Panc1 (cell line): Measurements from ENCODE around the gene ANO2. TPM values are rescaled to one million over a fixed set of nuclear protein-coding genes. Genes with fewer than 3 reads are reported as not detected.

Source experiments
- ATAC-seq: fragments of 200-7000 bp; cut with Tn5 transposase; 2 replicates; pipeline ENCODE4 v1.9.1; 2020; ENCODE audit warnings: mild to moderate bottlenecking, moderate library complexity
- BruUV-seq: library from RNA; stranded (reverse); fragments of 400-500 nt; replicated peaks from 2 replicates; lab custom pipeline; 2021; lab: Mats Ljungman, UMichigan
- CTCF ChIA-PET: fragments of 300-600 bp; sonication (Branson Sonifier 250); formaldehyde crosslinking; loops from one replicate; lab custom pipeline; 2022; ENCODE audit warnings: antibody characterized with exemption; lab: Charles Lee
- POLR2A ChIA-PET: fragments of 300-600 bp; sonication (Branson Sonifier 250); formaldehyde crosslinking; loops from one replicate; lab custom pipeline; 2022; ENCODE audit warnings: antibody characterized with exemption; lab: Charles Lee
- DNase-seq: peaks from one replicate; pipeline ENCODE4 v3.0.0-alpha.2; 2010; ENCODE audit warnings: low read depth, low spot score
- H3K27ac ChIP-seq: 2 replicates; pipeline ENCODE4 v1.5.1; 2011; ENCODE audit warnings: mild to moderate bottlenecking, low read length, inconsistent platforms
- H3K27me3 ChIP-seq: fragments of 200-500 bp; sonication (Bioruptor generic); 2 replicates; pipeline ENCODE4 v1.6.0; 2014; ENCODE audit warnings: low read length, inconsistent platforms; ENCODE audit not compliant: control insufficient read depth, insufficient read depth
- H3K36me3 ChIP-seq: fragments of 200-500 bp; sonication (Bioruptor generic); 2 replicates; pipeline ENCODE4 v1.5.1; 2014; ENCODE audit warnings: inconsistent platforms, mild to moderate bottlenecking, low read length, moderate library complexity; ENCODE audit not compliant: control insufficient read depth, insufficient read depth
- H3K4me1 ChIP-seq: 2 replicates; pipeline ENCODE4 v1.5.1; 2011; ENCODE audit warnings: inconsistent platforms, mild to moderate bottlenecking, low read length, moderate library complexity; ENCODE audit not compliant: control insufficient read depth, insufficient read depth
- H3K4me3 ChIP-seq, 2 experiments: 2 replicates each; pipeline ENCODE4 v1.5.1; 2011 to 2012; ENCODE audit warnings: low read depth in 2 of 2, low read length in 2 of 2, mild to moderate bottlenecking in 2 of 2, inconsistent platforms in 1 of 2, moderate library complexity in 1 of 2
- H3K9me3 ChIP-seq: fragments of 200-500 bp; sonication (Bioruptor generic); 2 replicates; pipeline ENCODE4 v1.5.1; 2014; ENCODE audit warnings: low read depth, mild to moderate bottlenecking, inconsistent platforms, low read length, moderate library complexity; ENCODE audit not compliant: control insufficient read depth, insufficient read depth
- CTCF ChIP-seq: fragments of 450-650 bp; IDR thresholded peaks from 2 replicates; pipeline ENCODE4 v1.5.1; 2017; ENCODE audit warnings: mild to moderate bottlenecking
- POLR2AphosphoS5 ChIP-seq: IDR thresholded peaks from 2 replicates; pipeline ENCODE4 v1.6.1; 2012; ENCODE audit warnings: mild to moderate bottlenecking, low read depth, low read length, moderate library complexity
- REST ChIP-seq, 2 experiments: IDR thresholded peaks; 2 replicates each; pipeline ENCODE4 v1.6.1; 2011 to 2012; ENCODE audit warnings: low read depth in 2 of 2, control low read depth in 1 of 2, low read length in 1 of 2, mild to moderate bottlenecking in 1 of 2, moderate library complexity in 1 of 2; ENCODE audit not compliant: insufficient read depth in 1 of 2
- SIN3A ChIP-seq: IDR thresholded peaks from 2 replicates; pipeline ENCODE4 v1.6.1; 2012; ENCODE audit warnings: low read depth, mild to moderate bottlenecking, low read length, moderate library complexity, borderline replicate concordance; ENCODE audit not compliant: insufficient read depth
- TCF7L2 ChIP-seq: IDR thresholded peaks from 2 replicates; pipeline ENCODE4 v1.6.1; 2011; ENCODE audit warnings: mild to moderate bottlenecking, low read depth, low read length, inconsistent platforms
- in situ Hi-C: cut with HindIII; loops from 2 replicates; pipeline ENCODE4 v1.10.0; 2016; ENCODE audit warnings: low sequenced_read_pairs, low pct_unique_long_range_greater_than_20kb
- intact Hi-C: fragments of 100-400 bp; cut with micrococcal nuclease; formaldehyde crosslinking; loops from one replicate; pipeline ENCODE4 v1.10.0; 2022; ENCODE audit not compliant: unreplicated experiment
- total RNA-seq: library from RNA; stranded (reverse); gene quantifications from one replicate; pipeline ENCODE4 v1.2.1, GENCODE V29; 2021; ENCODE audit not compliant: unreplicated experiment

ANO2 gene
- total RNA-seq, 1 experiment from 2014 or later = not detected

GRCh38 chr12:5953835-5954586 is 9.0 kb upstream of the ANO2 start:
- no TSS peak for BruUV-seq
- intact Hi-C loops (no loop called here), in situ Hi-C loops (no loop called here)
- Histone ChIP-seq H3K4me3 (no peak overlapping the region), H3K4me1 (no peaks in the 10 kb centered on the region), H3K27ac (no peak overlapping the region), H3K36me3 (no peaks in the 10 kb centered on the region), H3K9me3 (no peaks in the 10 kb centered on the region), H3K27me3 (peaks cover 9% of the 10 kb centered on the region)
- DNase-seq (no peak), ATAC-seq (no peak)
- POLR2A ChIA-PET = no interaction called here
- CTCF ChIA-PET = no interaction called here
- no peak for TF ChIP-seq SIN3A
- TF ChIP-seq REST (IDR thresholded peaks at IDR 0.05; ENCODE audit: insufficient read depth in 1 of 2, low read depth in 2 of 2, low read length in 1 of 2) = no peak
- no peak for TF ChIP-seq POLR2AphosphoS5
- no peak for TF ChIP-seq TCF7L2
- no peak for TF ChIP-seq CTCF

GRCh38 chr12:5952031-5952430 is 7.0 kb upstream of the ANO2 start:
- peaks cover 9% of the 10 kb centered on the region for H3K27me3 ChIP-seq
- TF ChIP-seq TCF7L2 = no peak
- TF ChIP-seq REST (IDR thresholded peaks at IDR 0.05; ENCODE audit: insufficient read depth in 1 of 2, low read depth in 2 of 2, low read length in 1 of 2) = no peak
- TF ChIP-seq POLR2AphosphoS5 = no peak
- no peak for TF ChIP-seq CTCF
- no peak for TF ChIP-seq SIN3A
- intact Hi-C loops = no loop called here
- in situ Hi-C loops = no loop called here
- no peaks in the 10 kb centered on the region for H3K36me3 ChIP-seq
- no peak overlapping the region for H3K27ac ChIP-seq
- ChIA-PET CTCF (no interaction called here), POLR2A (no interaction called here)
- H3K4me1 ChIP-seq = no peaks in the 10 kb centered on the region
- no peak overlapping the region for H3K4me3 ChIP-seq
- no peaks in the 10 kb centered on the region for H3K9me3 ChIP-seq
- no TSS peak for BruUV-seq
- no peak for DNase-seq
- ATAC-seq = no peak
